RCC 7860 (cell line): ENCODE measurements around the gene ARHGEF7.
A peak's percentile ranks its signal among the peaks of the same experiment; 100 is the strongest.
"Not testable (repeated sequence)": the region's sequence is repeated elsewhere in the genome, so short reads cannot be mapped to it uniquely, and the experiment has no call there.

Experiments
- DNase-seq: peaks from one replicate; pipeline ENCODE4 v3.0.0-alpha.2; 2015; ENCODE audit warnings: low spot score
- FAIRE-seq: peaks from 2 replicates; lab custom pipeline; 2012; peaks lifted over from hg19 to GRCh38; lab: Jason Lieb, UNC

Gene ARHGEF7

DNA sequence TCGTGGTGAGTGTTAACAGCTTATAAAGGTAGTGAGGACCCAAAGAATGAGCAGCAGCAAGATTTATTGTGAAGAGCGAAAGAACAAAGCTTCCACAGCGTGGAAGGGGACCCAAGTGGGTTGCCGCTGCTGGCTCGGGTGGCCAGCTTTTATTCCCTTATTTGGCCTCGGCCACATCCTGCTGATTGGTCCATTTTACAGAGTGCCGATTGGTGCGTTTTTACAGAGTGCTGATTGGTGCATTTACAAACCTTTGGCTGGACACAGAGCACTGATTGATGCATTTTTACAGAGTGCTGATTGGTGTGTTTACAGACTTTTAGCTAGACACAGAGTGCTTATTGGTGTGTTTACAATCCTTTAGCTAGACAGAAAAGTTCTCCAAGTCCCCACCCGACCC is 74.4 kb downstream of the ARHGEF7 start:
- DNase-seq, FAIRE-seq: not testable (repeated sequence)

DNA sequence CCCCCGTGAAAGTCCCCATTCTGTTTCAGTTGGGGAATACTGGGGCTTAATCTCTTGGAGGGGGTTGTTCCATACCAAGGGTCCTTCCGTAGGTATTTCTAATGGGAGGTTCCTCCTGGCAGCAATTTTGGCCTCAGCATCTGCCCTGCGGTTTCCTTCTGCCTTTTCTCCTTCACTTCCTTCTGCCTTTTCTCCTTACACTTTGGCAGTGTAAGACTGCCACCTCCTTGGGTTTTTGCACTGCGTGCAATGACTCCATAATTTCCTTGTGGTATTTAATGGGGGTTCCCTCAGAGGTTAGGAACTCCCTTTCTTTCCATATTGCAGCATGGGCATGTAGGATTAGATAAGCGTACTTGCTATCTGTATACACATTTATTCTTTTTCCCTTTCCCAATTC is 78.1 kb downstream of the ARHGEF7 start:
- not testable (repeated sequence) for FAIRE-seq, DNase-seq

DNA sequence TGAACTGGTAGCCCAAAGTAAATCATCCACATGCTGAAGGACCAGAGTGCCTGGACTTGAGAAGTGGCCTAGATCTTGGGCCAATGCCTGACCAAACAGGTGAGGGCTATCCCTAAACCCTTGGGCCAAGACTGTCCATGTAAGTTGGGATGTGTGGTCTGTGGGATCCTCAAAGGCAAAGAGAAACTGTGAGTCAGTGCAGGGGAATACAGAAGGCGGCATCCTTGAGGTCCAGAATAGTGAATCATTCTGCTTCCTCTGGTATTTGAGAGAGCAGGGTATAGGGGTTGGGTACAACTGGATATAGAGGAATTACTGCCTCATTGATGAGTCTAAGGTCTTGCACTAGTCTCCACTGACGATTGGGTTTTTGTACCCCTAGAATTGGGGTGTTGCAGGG is 79.5 kb downstream of the ARHGEF7 start:
- FAIRE-seq (peak; percentile 71), DNase-seq (peak; percentile 64)

DNA sequence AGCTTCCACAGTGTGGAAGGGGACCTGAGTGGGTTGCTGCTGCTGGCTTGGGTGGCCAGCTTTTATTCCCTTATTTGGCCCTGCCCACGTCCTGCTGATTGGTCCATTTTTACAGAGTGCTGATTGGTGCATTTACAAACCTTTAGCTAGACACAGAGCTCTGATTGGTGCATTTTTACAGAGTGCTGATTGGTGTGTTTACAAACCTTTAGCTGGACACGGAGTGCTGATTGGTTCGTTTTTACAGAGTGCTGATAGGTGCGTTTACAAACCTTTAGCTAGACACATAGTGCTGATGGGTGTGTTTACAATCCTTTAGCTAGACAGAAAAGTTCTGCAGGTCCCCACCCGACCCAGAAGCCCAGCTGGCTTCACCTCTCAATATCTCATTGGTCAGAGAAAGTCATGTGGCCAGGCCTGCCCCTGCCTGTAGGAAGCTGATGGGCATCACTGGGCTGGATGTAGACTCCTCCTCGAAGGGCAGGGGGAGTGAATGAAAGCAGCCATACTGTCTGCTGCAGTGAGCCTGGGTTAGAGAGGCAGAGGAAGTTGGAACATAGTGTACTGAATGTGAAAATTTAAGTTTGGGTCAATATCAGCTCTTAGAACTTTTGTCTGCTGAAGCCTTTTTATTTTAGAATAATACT is 83.7 kb downstream of the ARHGEF7 start:
- not testable (repeated sequence) for FAIRE-seq, DNase-seq

DNA sequence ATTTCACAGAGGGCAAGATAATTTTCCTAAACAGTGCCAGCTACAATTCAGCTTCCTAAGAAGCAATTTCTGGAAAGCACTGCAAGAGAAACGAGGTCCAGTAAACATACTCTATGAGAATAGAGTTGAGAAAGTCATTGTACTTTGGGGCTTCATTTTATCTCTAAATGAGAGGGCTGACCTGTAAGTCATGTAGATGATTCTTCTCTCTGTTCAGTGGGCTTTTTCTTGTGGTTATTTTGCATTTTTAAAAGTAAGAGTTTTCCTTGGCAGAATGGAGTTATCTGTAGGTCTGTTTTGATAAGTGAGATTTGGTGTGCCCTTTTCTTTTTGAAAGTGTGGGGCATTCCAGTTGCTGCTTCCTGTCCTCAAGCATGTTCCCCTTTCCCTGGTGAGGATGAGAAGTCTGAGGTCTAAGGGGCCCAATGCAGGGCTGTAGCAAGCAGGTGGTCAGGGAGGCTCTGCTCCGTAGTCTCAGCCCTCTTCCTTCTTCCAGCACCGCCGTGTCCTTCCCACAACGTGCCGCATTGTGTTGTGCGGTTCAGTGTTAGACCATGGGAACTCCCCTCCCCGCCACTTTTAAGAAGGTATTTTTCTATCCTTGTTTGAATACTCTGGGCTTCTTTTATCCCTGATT is 86.3 kb downstream of the ARHGEF7 start:
- no peak for DNase-seq
- FAIRE-seq = no peak

DNA sequence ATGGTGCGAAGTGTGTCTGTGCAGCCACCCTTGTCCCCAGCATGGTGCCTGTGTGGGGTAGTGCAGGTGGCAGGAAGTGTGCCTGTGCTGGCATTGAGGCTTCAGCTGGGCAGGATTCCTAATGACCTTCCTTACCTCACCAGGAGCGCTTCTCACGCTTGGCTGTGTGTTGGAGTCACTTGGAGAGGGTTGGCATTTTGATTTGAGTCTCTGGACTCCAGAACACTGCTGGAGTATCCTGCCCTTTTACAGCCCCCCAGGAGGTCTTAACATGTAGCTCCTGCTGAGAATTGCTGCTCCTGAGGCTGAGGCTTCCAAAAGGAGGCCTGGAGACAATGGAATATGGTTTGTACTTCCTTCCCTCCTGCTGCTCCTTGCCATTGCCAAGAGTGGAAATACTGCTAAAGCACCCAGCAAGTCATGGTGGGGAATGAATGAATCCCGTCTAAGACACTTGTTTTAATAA is 87.1 kb downstream of the ARHGEF7 start:
- FAIRE-seq (no peak), DNase-seq (no peak)

DNA sequence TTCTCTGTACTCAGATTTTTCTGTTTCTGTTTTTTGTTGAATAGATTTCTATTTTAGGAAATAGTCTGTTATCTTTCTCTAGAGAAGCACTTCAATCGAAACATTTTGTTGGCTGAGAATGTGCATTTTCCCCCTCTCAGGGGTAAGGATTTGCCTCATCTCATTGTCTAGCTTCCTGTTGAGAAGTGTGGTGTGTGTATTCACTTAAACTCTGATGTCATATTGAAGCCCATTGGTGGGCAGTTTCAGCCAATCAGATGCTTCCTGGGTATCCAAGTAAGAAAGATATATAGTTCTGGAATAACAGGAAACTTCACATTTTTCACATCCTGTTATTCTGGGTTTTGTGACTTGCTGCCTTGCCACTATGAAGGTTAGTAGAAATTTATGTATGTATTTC is 87.6 kb downstream of the ARHGEF7 start:
- DNase-seq (no peak), FAIRE-seq (no peak)

DNA sequence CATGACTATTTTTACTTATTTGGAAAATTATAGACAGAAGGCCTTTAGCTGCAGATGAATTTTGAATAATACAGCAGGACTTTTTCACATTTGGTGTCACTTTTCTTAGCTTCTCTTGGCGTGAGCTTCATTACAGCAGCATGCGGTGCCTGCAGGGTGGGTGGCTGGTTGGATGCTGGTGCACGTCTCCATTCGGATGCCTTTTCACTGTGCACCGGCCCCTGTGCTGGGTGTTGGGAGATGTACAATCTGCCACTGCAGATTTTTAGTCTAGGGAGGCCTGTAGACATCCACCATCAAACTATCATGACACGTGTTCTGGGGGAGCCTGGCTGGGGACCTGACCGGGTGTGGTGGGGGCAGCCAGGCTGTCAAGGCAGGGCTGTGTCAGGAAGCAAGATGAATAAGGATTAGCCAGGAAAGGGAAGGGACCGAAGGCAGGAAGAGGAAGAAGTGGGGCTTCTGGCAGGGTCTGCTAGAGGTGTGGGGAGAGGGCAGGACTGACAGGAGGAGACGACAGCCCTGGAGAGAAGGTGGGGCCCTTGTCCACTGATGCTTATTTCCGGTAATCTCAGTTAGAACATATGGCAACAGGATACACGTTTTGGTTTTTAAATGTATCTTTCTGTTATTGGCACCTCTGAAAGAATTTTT is 88.8 kb downstream of the ARHGEF7 start:
- DNase-seq (no peak), FAIRE-seq (no peak)

DNA sequence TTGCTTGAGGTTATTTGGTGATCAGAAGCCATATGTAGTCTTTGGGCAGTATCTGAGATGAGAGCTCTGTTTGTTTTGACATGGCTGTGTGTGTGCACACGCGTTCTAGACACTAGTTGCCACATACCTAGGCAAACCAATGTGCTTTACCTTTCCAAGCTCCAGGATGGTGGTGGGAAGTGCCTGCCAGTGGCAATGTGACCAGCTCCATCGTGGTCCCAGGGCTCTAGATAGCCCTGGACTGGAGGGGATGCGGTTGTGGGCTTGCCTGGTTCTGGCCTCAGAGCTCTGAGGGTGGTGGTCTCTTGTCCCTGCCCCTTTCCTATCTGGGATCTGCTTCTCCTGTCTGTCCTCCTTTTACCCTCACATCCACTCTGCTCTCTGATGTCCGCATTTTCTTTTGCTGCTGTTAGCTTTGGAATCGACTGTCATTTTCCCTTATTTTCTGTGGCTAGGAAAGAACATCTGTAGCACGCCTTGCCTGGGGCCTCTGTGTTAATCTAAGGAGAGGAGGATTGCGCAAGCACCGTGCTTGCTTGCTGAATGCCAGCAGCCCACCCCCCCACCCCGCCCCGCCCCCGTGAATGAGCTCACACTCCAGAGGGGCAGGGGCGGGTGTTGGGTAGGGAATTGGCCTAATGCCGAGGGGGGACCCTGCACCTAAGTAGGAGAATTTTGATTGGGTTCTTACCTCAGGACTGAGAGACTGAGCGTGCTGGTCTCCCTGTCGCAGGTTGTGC is 89.5 kb downstream of the ARHGEF7 start:
- DNase-seq (no peak), FAIRE-seq (no peak)

DNA sequence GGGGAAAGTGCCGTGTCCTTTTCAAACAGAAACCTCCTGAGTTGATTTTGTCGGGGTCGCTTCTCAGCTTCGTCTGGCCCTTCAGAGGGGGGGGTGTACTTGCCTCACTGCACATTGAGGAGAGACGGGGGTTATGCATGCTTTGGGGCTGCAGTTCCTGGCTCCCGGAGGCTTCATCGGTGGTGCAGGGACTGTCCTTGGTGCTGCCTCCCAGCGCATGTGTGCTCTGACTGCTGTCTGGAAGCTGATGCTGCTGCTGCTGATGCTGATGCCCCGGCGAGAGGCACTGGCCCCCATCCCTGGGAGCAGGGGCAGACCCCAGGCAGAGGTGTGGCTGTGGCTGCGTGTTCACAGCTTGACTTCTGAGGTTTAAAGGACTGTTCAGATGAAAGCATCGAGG is 91.0 kb downstream of the ARHGEF7 start:
- FAIRE-seq = no peak
- DNase-seq = no peak

DNA sequence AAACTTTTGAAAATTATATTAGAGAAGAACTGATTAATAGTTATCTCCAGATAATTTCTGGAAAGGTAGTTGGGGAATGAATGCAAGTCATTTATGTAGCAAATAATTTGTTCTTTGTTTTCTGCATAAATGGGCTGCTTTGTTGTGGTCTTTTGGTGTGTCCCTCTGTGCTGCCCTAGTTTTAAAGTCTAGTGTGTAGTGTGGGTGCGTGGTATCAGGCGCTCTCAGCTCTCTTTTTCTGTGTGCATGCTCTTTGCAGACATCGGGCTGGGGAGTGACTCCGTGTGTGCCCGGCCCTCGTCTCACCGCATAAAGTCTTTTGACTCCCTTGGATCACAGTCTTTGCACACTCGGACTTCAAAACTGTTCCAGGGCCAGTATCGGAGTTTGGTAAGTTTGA is 94.5 kb downstream of the ARHGEF7 start:
- FAIRE-seq = no peak

DNA sequence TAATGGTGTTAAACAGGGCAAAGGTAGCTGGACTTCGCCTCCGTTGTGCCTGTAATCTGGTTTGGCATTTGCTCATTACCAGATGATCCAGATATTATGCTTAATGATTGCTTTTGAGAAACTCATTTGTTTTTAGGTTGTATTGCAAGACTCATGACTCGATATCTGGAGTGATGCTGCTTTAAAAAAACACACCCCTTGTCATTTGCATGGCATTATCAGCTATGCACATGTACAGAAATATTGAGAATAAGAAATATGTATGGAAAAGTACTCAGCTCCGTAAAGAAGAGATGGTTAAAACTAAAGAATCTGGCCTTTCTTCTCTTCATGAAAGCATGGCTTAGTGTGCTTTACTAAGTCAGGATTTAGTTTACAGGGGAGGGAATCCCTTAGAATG is 95.0 kb downstream of the ARHGEF7 start:
- no peak for DNase-seq
- FAIRE-seq = no peak

More for the DNA sequence above, 94.5 kb downstream of the ARHGEF7 start:
- DNase-seq = no peak

DNA sequence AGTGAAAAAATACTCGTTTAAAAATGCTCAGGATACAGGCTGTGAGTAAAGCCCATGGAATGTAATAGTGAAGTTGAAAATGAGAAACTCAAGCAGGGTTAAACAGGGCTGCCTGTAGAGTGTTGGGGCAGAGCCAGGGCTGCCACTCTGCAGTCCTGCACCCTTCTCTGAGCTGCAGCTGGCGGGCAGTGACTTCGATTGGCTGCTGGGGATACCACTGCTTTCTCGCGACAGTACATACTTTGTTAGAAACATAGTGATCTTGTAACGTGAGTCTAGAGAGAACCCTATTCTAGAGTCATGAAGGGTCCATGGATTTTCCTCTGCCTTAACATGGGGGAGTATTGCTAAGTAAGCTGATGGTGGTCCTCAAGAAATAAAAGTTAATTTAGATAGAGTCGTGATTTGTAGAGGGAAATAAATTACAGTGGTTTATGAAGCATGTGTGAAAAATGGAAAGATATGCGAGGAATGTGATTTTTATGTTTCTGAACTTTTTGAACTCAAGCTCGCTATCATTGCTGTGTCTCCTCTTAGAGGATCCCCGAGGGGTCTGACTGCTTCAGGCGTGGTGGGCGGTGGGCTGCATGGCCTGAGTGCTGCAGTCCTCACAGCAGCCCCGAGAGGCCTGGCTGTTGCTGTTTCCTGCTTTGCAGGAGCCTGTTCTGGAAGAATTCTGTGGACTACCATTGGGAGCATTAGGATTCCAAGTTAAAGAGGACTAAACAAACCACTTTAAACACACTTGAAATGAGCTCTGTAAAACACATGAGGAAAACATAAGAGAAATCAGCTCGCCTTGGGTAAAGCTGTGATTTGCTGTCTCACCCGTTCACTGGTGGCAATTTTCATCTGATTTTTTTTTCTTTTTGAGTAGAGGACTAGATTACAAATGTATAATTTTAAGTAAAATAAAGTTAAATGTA is 95.7 kb downstream of the ARHGEF7 start:
- FAIRE-seq = no peak

DNA sequence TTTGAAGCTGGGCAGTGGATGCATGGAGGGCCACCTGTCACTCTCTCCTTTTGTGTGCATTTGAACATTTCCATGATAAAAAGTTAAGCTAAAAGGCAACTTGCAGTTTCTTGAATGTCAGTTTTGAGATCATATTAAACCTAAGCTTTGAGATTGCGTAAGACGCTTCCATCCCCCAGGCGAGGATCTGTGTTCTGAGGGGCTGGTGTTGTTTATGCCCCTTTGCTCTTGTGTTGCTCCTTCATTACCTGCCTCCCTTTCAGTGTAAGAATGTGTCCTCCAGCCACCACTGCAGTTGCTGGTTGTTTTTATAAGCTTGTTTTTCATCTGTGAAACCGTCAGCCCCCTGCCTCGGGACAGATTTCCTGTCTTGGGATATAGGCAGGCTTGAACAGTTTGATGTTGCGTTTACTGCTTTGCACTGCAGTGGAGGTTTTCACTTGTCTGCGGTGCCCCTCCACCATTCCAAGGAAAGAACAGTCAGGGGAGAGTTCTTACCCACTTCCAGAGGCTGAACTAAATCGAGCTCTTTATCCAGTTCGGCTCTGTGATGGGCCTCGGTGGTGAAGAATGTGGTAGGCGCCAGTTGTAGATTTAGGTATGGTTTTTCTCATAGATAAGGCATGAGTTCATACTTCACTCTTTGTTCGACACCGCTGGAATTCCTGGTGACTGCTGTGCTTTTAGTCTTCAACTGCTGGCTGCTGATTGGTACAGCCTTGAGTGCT is 96.8 kb downstream of the ARHGEF7 start:
- no peak for FAIRE-seq
- DNase-seq = no peak

More for the DNA sequence above, 95.7 kb downstream of the ARHGEF7 start:
- DNase-seq = peak; percentile 47

DNA sequence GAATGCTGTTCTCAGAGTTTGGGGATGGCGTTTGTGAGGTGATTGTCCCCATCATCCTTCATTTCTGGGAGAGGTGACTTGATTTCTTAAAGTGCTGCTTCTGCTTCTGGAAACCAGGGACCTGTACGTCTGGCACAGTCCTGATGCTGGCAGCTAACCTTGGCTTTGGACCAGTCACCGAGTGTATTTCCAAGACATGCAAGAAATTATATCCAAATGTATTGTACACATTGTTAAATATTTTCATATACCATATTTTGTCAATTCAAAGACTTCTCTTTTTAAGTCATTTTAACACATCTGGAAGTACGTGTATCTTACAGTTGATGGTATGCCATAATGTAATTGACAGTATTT is 97.4 kb downstream of the ARHGEF7 start:
- no peak for FAIRE-seq

DNA sequence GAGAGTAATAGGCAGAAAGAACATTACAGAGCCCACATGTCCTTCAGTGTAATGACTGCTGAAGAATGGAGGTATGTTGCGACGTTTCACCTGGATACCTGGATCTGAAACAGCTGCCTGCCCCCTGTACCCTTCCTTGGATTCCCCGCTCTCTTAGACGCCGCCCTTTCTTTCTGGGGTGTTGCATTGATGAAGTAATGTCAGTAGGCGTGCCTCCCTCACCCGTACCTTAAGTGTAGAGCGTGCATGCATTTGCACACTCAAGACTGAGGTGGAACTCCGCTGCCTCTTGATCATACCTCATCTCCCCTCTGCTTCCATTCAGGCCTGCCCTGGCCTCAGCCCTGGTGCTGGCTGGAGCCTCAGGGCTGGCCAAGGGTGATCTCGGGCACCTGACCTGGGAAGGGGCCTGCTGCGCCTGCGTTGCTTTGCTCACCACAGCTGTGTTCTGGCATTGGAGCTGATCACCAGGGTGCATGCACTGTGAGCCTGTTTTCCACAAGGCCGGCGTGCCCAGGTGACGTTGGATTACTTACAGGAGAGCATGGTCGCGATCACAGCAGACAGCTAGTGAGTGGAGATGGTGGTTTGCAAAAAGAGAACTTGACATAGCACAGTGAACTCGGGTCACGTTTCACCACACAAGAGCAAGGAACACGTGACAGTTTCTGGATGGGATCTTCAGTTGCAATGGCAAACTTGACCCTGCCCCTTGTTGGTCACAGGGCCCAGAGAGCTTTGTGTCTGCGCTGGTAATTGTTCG is 99.0 kb downstream of the ARHGEF7 start:
- DNase-seq (no peak), FAIRE-seq (no peak)

More for the DNA sequence above, 97.4 kb downstream of the ARHGEF7 start:
- DNase-seq = no peak

DNA sequence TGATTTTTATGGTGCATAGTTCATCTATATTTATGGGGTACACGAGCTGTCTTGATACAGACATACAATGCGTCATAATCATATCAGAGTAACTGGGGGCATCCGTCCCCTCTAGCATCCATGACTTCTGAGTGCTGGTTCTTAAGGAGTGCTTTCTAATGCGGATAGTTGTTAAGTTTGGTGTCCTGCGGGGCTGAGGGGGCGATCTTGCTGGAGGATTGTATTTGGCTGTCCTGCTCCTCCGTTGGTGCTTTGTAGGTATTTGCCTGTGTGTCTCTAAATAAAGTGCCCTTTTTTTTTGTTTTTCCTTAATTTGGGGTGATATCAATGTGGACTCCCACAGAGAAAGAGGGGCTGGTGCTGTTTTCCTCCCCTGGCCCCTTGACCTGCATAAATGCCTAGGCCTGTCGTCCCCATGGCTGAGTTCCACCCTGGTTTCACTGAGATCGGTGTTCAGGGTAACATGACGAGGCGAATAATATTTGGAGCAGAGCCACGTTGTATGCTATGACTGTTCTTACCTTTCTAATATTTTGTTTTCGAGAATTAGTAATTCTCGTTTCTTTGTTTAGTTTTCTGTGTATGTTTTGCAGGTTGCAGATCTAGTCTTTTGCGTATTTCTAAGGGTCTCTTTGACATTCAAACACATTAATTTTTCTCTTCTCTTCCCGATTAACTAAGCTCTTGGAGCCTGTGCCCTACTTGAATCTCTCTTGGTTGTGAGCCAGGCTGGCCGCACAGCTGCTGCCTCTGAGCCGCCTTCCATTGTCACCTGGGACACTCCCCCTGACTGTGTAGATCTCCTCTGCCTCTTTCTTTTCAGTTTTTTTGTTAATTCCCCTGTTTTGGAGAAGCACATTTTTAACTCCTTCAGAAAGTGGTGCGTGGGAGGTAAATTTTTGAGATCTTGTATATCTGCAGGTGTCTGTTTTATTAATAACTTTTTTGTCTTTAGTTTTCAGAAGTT is 100.3 kb downstream of the ARHGEF7 start:
- DNase-seq = no peak
- no peak for FAIRE-seq
